ELF-1 (cell line): ENCODE data around the gene RHBDL1.
A peak's percentile ranks its signal among the peaks of the same experiment; 100 is the strongest.
"Not testable (repeated sequence)": the region's sequence is repeated elsewhere in the genome, so short reads cannot be mapped to it uniquely, and the experiment has no call there.

Experiments used
- DNase-seq: peaks from one replicate; pipeline ENCODE4 v3.0.0-alpha.2; 2016; ENCODE audit warnings: low read depth, low spot score

Gene RHBDL1

DNA sequence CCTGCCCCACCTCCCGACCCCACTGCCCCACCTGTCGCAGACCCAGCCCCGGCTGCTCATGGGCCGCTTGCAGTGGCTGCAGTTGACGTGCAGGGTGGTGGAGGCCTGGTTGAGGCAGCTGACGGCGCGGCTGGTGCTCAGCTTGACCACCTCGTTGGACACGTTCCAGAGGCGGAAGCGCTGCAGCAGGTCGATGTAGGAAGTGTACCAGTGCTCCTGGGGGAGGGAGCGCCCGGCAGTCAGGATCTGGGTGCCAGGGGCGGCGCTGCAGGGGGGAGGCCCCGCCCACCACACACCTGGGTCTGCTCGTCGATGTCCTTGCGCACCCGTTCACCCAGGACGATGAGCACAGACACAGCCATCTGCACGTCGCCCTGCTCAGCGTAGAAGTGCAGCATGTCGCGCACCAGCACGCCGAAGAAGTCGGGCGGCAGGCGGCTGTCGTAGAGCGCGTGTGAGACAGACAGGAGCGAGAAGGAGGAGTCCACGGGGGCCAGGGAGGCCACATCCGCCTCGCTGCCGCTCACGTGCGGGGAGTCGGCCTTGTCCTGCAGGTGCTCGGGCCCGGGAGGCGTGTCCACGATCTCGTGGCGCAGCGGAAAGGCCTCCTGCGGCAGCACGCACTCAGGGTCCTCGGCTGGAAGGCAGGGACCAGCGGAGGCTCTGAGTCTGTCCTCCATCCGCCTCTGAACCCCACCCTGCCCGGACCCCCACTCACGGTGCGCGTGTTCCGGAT lies 9.7 kb downstream of the RHBDL1 start:
- no peak for DNase-seq

DNA sequence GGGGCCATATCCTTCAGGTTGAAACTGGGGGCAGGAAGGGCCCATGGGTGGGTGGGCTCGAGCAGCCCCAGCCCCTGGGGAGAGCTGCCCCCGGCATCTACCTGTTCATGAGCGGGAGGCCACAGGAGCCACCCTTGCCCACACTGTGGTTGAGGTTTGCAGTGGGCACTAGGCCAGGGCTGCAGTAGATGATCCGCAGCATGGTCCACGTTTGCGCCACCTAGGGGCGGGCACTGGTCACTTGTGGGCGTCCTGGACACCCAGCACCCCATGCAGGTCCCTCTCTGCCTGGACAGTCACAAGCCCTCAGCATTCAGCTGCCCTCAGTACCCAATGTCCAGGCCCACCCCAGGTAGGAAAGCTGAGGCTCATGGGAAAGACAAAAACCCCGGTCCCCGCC lies 10.5 kb downstream of the RHBDL1 start:
- DNase-seq = no peak

DNA sequence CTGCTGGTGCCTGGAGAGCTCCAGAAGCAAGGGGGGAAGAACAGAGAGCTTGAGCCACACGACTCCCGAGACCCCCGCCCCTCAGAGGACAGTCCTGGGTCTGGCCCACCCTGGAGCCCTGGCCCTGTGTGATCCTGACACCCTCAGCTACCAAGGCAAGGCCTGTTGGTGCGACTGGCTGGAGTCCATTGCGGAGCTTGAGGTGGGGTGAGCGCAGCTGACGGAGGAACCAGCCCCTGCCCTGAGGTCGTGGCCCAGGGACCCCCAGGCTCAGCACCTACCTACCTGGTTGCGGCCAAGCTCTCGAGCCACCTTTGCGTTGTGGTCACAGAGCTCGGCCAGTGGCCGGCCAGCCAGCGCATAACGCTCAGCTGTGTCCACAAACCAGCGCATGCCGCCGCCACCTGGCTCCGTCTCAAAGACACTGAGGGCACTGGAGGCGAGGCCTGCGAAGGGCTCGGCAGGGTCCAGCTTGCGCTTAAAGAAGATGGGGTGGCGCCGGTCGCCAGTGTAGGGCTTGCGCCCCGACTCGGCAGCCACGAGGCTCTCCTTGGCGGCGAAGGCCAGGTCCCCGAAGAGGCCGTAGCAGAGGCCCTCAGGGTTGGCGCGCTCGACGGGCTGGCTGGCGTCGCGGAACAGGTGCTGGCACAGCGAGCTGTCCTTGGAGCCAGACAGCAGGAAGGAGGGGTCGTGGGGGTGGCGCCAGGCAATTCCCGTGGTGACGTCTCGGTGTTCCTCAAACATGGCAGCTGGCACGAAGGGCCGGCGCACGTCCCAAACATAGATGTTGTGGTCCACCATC lies 11.2 kb downstream of the RHBDL1 start:
- DNase-seq = no peak

DNA sequence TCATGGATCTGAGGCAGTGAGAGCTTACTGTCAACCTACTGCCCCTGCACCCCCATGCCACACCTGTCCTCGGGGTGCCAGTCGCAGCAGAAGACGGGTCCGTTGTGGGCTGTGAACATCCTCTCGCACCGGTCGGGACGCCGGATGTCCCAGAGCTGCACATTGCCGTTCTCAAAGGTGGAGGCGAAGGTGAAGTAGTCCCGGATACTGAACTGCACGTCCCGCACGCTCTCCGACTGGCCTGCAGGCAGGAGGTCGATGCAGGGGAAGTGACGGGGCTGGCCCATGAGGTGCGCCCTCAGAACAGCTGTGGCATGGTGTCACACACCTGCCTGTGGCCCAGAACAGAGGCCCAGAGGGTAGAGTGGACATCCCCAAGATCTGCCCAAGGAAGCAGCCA lies 12.0 kb downstream of the RHBDL1 start:
- DNase-seq = no peak

DNA sequence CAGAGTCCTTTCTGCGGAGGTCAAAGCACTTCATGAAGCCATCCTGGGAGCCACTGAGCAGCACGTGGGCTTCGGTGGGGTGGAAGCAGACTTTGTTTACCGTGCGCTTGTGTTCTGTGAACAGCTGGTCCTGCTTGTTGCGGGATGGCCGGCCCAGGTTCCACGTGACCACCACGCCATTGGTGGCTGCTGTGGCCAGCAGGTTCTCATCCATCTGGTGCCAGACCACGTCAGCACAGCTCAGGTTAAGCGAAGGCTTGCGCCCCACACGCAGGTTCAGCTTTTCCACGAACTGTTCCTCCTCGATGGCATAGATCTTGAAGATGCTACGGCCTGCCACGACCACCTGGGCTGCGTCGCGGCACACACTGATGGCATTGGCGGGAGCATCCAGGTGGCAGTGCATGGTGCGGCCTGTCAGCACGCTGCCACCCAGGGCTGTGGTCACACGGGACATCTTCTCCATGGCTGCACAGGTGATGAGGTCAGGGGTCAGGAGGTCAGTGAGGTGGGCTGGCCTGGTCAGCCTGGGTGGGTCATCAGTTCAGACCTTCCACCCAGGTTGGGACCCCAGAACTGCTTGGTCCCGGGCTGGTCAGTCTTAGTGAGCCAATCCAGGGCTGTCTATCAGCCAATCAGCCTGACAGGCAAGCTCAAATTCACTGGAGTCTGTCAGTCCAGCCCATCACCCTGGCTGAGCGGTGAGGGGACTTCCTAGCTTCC lies 13.9 kb downstream of the RHBDL1 start:
- DNase-seq = no peak

DNA sequence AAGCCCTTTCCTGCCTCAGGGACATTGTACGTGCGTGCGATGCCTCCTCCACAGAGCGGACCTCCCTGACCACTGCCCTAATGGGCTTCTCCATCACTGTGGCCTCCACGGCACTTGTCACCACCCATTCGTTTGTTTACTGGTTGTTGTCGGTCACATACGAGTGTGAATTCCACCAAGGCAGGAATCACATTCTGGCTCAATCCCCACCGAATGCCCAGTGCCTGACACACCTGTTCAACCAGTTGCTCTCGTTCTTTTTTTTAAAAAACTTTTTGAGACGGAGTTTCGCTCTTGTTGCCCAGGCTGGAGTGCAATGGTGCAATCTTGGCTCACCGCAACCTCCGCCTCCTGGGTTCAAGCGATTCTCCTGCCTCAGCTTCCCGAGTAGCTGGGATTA lies 15.8 kb downstream of the RHBDL1 start:
- DNase-seq = not testable (repeated sequence)

DNA sequence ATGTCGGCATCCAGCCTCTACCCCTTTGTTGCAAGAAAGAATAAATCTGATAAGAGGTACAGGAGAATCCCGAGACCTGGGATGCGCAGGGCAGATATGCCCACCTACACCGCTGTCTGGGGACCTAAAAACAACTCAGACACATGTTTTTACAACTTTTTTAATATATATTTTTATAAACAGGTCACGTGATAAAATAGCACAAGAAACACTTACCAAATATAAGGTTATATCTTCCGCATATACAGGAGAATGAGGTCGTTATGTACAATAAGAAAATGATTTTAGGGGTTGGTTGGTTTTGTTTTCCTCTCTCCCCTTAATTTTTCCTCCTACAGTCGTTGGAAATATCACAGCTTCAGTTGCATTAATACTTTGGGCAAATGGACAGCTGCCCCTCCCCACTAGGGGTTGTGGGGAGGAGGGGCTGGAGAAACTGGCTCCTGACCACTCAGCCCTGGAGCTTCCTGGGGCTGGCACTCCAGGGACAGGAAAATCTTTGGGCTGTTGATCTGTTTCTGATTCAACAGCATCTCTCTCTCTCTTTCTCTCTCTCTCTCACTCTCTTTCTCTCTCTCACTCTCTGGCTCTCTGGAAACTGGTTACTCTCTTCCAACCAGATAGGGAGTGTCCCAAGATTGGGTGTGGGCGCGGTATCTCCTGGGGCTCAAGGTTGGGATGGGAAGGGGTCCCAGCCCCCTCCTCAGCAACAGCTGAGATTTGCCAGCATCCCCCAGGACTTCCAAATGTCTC lies 17.1 kb downstream of the RHBDL1 start:
- DNase-seq = no peak

DNA sequence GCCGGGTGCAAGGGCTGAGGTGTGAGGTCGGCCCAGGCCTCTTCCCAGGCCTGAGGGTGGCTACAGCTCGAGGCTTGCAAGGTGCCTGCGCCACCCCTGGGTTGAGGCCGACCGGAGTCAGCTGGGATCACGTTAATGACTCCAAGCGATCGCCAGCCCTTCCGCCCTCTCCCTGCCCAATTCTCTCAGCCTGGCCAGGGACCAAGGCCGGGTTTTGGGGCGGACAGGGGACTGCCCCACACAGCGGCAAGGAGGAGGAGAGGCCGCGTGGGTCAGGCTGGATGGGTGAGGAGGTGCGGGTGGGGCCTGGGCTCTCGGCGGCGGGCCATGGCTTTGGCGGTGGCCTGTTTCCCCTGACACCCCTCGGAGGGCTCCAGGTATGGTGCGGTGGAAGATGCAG lies 17.9 kb downstream of the RHBDL1 start:
- DNase-seq = no peak

DNA sequence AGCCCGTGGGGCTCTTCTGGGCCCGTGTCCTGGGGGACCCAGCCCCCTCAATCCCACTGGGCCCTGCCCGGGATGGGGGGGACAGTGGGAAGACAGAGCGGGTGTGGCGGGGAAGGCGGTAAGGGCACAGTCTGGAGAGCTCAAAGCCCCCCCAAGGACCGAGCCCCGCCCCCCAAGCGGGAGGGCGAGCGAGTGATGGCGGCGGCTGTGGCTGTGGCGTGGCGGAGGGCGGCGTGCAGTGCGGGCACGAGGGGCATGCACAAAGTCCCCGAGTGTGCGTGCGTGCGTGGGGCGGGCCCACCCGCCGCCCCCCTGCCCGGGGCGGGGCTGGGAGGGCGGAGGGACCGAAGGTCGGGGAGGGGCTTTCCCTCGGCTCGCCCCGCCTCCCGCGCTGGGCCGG lies 18.3 kb downstream of the RHBDL1 start:
- no peak for DNase-seq

DNA sequence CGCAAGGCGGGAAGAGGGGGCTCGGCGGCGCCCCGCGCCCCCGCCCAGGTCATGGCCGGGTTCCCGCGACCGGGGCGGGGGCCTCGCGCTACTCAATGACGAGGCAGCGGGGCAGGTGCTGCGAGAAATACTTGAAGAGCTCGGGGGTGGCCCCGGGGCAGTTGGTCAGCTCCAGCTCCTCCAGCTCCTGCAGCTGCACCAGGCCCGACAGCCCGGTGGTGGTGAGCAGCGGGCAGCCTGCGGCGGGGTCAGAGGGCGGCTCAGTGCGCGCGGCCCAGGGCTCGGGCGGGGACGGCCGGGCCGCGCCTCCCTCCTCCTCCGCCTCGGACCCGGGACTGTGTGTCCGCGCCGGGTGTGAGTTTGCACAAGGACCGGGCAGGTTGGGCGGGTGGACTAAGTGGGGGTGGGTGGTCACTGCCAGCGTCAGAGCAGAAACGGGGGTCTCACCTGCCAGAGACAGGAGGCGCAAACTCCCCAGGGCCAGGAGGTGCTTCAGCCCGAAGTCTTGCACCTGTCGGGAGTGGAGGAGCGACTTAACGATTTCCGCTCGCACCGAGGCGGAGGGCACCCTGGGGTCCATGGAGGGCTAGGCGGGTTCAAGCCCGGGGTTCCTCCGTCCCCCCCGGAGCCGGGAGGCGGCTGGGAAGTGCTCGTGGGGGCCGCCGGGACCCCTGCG lies 18.9 kb downstream of the RHBDL1 start:
- peak; percentile 62 for DNase-seq

DNA sequence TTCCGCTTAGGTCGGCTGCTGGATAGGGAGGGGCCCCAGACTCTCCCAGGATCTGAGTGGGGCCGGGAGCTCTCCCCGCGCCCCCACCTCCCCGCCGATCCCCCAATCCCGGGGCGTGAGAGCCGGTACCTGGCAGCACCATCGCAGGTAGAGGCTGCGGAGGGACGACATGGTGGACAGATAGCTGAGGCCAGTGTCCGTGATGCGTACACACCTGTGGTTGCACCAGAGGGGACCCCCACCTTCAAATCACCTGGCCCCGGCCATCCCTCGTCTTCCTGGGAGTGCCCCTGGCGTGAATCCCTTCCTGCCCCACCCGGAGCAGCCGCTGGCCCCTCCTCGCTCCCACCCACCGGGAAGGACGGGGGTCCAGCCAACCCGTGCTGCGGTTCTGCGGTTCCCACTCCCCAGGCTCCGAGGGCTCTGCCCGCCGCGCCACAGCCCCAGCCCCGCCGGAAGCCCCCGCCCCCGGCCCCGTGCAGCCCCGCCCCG lies 19.4 kb downstream of the RHBDL1 start:
- DNase-seq = no peak

DNA sequence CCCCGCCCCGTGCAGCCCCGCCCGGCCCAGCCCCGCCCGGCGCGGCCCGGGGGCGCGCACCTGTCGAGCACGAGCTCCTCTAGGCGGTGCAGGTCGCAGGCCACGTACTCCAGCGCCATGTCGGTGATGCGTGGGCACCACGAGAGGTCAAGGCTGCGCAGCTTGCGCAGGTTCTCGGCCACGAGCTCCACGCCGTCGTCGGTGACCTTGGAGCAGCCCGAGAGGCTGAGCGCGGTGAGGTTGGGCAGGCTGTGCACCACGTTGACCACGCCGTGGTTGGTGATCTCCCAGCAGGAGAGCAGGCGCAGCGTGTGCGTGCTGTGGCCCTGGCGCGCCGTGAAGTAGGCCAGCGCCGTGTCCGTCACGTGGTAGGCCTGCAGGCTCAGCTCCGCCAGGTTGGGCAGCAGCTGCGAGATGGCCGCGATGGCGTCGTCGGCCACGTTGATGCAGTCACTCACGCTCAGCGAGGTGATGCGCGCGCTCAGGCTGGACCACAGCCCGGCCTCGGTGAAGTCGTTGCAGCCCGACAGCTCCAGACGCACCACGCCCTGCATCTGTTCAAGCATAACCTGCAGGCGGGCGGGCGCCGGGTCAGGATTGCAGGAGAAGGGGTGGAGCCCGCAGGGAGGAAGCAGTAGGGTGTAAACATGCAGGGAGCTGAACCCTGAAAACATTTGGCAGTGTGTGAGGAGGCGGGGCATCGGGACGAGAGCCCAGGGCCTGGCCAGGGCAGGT lies 20.1 kb downstream of the RHBDL1 start:
- DNase-seq = no peak

DNA sequence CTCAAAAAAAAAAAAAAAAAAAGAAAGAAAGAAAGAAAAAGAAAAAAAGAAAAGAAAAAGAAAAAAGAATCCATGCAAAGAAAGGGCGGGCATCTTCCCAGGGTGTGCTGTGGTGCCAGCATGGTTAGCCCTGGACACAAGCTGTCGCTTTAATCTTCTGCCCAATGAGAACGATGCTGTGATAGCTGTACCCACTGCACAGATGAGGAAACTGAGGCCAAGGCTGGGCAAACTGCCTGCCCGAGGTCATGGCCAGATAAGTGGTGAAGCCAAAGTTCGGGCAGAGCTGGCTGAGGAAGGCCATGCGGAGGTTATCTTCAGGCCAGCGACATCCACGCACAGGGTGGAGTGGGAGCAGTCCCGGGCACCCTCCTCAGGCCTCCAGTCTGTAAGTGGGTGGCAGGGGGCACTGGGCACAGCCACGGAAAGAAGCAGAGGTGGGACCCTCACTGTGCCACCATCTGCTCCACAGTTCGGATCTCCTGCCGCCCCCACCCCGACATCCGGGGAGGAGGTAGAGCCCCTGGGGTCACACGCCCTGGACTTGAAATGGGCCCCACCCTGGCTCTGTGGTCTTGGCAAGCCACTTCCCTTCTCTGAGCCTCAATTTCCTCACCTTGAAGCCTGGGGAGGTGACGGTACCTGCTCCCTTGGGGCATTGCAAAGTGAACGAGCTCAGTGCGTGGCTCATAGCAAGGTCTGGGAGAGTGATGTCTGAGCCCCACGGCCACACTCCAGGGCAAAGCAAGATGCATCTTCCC lies 23.6 kb downstream of the RHBDL1 start:
- no peak for DNase-seq

DNA sequence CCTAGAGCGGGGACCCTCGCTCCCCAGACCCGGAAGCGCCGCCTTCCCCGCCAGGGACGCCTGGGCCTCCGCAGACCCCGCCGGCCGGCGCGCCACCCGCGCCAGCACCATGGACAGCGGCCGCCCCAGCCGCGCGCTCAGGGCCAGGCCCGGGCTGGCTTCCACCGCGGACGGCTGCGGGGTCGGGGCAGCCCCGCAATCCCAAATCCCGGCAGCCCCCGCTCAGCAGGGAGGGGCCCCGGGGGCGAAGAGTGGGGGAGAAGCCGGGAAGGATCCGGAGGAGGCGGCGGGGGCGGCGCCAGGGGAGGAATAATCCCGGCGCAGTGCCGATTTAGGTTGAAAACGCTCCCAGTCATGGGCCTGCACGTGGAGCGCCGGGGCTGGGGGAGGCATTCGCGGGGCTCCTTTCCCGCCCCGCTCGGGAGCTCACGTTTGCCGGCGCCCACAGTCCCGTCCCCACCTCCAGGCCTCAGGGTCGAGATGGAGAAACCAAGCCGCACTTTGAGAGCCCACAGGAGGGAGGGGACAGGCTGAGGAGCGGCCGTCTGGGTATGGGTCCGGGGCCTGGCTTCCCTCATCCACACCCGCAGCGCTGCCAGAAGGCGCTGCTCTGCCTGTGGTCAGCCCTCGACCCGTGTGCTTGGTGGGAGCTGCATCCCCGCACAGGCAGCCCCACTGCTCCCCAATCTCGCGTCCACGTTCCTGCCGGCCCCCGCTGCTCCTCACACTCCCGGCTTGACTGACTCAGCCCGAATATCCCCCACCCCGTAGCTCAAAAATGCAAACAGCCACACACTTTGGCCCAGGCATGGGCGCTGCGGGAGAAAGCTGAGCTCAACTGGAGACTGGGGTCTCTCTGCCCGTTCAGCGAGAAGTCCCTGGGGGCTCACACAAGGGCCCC lies 25.5 kb downstream of the RHBDL1 start:
- no peak for DNase-seq

DNA sequence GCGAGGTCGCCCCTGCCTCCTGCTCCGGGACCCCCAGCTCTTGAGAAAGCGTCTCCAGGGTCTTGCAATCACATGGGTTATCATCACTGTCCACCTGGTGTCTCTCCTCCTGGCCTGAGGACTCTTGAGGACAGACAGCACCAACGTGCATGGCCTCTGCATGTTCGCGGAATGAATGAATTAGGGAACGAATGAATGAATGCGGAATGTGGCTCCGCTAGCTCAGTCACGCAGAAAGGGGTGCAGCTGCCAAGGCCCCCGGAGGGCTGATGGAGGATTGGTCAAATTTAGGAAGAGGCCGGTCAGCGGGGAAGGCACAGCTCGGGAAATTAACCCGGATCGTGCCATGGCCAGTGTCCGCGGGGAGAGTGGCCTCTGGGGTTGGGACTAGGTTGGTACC lies 26.9 kb downstream of the RHBDL1 start:
- no peak for DNase-seq

DNA sequence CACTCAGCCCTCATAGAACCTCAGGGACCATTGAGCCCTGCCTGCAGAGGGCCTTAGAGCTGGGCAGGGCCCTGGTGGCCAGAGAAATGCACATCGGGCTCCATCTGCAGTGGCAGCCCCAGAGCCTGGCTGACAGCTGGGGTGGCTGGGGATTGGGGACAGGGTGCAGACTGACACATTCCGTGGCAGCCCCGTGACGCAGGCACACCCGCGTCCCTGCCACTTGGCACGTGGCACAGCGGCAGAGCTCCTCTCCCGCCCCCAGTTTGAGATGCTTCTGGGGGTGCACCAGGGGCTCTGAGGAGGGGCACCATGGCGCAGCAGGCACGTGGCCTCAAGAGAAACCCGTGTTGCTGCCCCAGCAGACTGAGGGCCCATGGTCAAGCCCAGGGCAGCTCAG lies 27.9 kb downstream of the RHBDL1 start:
- DNase-seq = no peak

DNA sequence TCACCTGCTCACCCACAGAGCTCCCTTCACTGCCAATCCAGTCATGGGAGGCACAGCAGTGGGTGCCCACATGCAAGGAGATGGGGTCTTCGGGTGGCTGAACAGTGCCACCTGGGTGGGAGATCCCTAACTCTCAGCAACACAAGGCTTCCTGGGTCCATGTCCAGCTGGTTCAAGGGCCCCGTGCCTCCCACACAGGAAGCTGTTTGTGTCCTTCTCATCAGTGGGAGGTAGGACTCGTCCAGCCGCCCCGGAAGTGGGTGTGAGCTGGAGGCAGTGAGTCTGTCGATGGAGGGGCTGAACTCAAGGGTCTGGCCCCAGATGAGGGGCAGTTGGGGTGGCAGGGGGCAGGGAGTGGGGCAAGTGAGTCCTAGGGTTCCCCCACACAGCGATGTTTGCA lies 28.6 kb downstream of the RHBDL1 start:
- DNase-seq = no peak

DNA sequence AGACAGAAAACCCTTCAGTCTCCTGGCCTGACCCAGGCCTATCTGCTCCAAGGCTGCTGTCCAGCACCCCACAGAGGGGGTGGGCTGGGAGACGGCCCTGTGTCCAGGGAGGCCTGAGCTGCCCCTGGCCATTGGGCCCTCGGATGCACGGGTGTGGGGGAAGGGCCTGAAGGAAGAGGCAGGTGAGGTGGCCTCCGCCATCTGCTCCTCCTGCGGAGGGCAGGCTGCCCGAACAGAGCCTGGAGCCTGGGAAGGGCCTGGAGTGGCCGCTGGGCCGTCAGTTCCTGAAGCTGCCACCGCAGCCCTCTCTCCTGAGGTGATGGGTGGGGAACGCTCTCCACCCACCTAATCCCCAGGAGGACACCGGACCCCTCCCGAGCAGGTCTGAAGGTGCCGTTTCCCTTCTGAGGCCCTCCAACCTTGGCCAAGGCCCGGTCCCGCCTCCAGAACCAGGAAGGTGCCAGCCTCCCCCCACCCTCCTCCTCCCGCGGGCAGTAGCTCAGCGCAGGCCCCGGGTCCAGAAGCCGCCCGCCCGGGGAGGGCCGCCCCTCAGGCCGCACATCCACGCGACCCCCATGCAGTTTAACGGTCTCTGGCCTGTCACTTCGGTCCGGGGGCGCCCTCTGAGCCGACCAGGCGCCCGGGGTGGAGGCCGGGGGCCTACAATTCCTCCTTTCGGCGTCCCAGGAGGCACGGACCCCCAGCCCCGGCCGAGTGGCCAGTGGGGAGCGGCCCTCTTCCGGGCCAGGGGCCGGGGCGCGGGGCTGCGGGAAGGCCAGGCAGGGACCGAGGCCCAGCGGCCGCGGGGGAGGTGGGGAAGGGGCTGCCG lies 29.3 kb downstream of the RHBDL1 start:
- no peak for DNase-seq
